IMR-90 (cell line): Measurements from ENCODE around the gene STX8. TPM values are rescaled to one million over a fixed set of nuclear protein-coding genes. Genes with fewer than 3 reads are reported as not detected.

Experiments used
- ATAC-seq: fragments of 200-7000 bp; cut with Tn5 transposase; 2 replicates; pipeline ENCODE4 v1.9.1; 2020; ENCODE audit warnings: low read depth, mild to moderate bottlenecking, moderate library complexity
- BruUV-seq: library from RNA; stranded (reverse); fragments of 400-500 nt; replicated peaks from 2 replicates; lab custom pipeline; 2021; lab: Mats Ljungman, UMichigan
- CTCF ChIA-PET: fragments of 300-600 bp; formaldehyde crosslinking; extraction: SDS; loops from one replicate; lab custom pipeline; 2021; ENCODE audit warnings: antibody characterized with exemption; lab: Yijun Ruan, JAX
- POLR2A ChIA-PET: fragments of 300-600 bp; sonication (Branson Sonifier 250); formaldehyde crosslinking; loops from one replicate; lab custom pipeline; 2022; ENCODE audit warnings: antibody characterized with exemption; ENCODE audit not compliant: unreplicated experiment; lab: Charles Lee
- DNase-seq: peaks from one replicate; pipeline ENCODE4 v3.0.0; 2013
- H2AFZ ChIP-seq: replicated peaks from 2 replicates; pipeline ENCODE3; 2013; ENCODE audit warnings: low read length, mild to moderate bottlenecking; ENCODE audit not compliant: poor library complexity
- H2AK5ac ChIP-seq: 2 replicates; pipeline ENCODE4 v1.6.1; 2013; ENCODE audit warnings: low read depth, low read length, inconsistent platforms
- H2AK9ac ChIP-seq: replicated peaks from 2 replicates; pipeline ENCODE3; 2013; ENCODE audit warnings: mild to moderate bottlenecking, low read depth, low read length, moderate library complexity; ENCODE audit not compliant: poor library complexity
- H2BK120ac ChIP-seq: 2 replicates; pipeline ENCODE4 v1.6.1; 2013; ENCODE audit warnings: low read depth, low read length, inconsistent platforms
- H2BK15ac ChIP-seq: 3 replicates; pipeline ENCODE4 v1.6.1; 2013; ENCODE audit warnings: low read depth, low read length, inconsistent platforms
- H2BK20ac ChIP-seq: 2 replicates; pipeline ENCODE4 v1.6.1; 2013; ENCODE audit warnings: low read depth, mild to moderate bottlenecking, inconsistent platforms, low read length, moderate library complexity
- H2BK5ac ChIP-seq: 2 replicates; pipeline ENCODE4 v1.6.1; 2013; ENCODE audit warnings: mild to moderate bottlenecking, low read depth, low read length, inconsistent platforms; ENCODE audit not compliant: poor library complexity, severe bottlenecking
- H3K14ac ChIP-seq: replicated peaks from 2 replicates; pipeline ENCODE4 v1.6.1; 2013; ENCODE audit warnings: low read depth, low read length, inconsistent platforms
- H3K18ac ChIP-seq: 2 replicates; pipeline ENCODE4 v1.6.1; 2013; ENCODE audit warnings: low read depth, low read length, control low read depth
- H3K23ac ChIP-seq: 2 replicates; pipeline ENCODE4 v1.6.1; 2013; ENCODE audit warnings: low read depth, low read length, inconsistent platforms
- H3K27ac ChIP-seq: 2 replicates; pipeline ENCODE4 v1.5.1; 2013; ENCODE audit warnings: mild to moderate bottlenecking, control low read depth, low read length; ENCODE audit not compliant: insufficient read depth
- H3K27me3 ChIP-seq: 2 replicates; pipeline ENCODE4 v1.6.1; 2013; ENCODE audit warnings: low read length; ENCODE audit not compliant: control insufficient read depth, insufficient read depth
- H3K36me3 ChIP-seq: 2 replicates; pipeline ENCODE4 v1.6.1; 2013; ENCODE audit warnings: low read length, mixed read lengths; ENCODE audit not compliant: control insufficient read depth, insufficient read depth
- H3K4ac ChIP-seq: 2 replicates; pipeline ENCODE4 v1.6.1; 2013; ENCODE audit warnings: low read depth, low read length, inconsistent platforms
- H3K4me1 ChIP-seq: 2 replicates; pipeline ENCODE4 v1.6.1; 2013; ENCODE audit warnings: low read length, mixed read lengths; ENCODE audit not compliant: control insufficient read depth, insufficient read depth
- H3K4me2 ChIP-seq: 2 replicates; pipeline ENCODE4 v1.6.1; 2013; ENCODE audit warnings: low read depth, mild to moderate bottlenecking, control low read depth, low read length, moderate library complexity
- H3K4me3 ChIP-seq: 2 replicates; pipeline ENCODE4 v1.5.1; 2013; ENCODE audit warnings: low read depth, mild to moderate bottlenecking, control low read depth, low read length, moderate library complexity; ENCODE audit not compliant: insufficient read depth
- H3K56ac ChIP-seq: 2 replicates; pipeline ENCODE4 v1.6.1; 2013; ENCODE audit warnings: low read length, inconsistent platforms; ENCODE audit not compliant: insufficient read depth; ENCODE audit errors: extremely low read depth
- H3K79me1 ChIP-seq, 2 experiments: 2 replicates each; pipeline ENCODE4 v1.6.1; 2013; ENCODE audit warnings: low read length in 2 of 2, inconsistent platforms in 1 of 2, low read depth in 1 of 2
- H3K9ac ChIP-seq: 2 replicates; pipeline ENCODE4 v1.6.1; 2013; ENCODE audit warnings: low read depth, low read length, control low read depth
- H3K9me1 ChIP-seq: 2 replicates; pipeline ENCODE4 v1.6.1; 2013; ENCODE audit warnings: low read length, inconsistent platforms; ENCODE audit not compliant: insufficient read depth
- H3K9me3 ChIP-seq: 2 replicates; pipeline ENCODE4 v1.6.1; 2013; ENCODE audit warnings: low read length; ENCODE audit not compliant: control insufficient read depth, insufficient read depth
- H4K20me1 ChIP-seq: 2 replicates; pipeline ENCODE4 v1.6.1; 2013; ENCODE audit warnings: low read length, inconsistent platforms; ENCODE audit not compliant: insufficient read depth
- H4K5ac ChIP-seq: 2 replicates; pipeline ENCODE4 v1.6.1; 2013; ENCODE audit warnings: mild to moderate bottlenecking, low read depth, low read length, control low read depth
- H4K8ac ChIP-seq, 2 experiments: 2 replicates each; pipeline ENCODE4 v1.6.1; 2013; ENCODE audit warnings: low read depth in 2 of 2, low read length in 2 of 2, control low read depth in 1 of 2, inconsistent platforms in 1 of 2
- H4K91ac ChIP-seq: 2 replicates; pipeline ENCODE4 v1.6.1; 2013; ENCODE audit warnings: low read depth, low read length, inconsistent platforms; ENCODE audit not compliant: insufficient read depth
- BHLHE40 ChIP-seq: fragments of 150-350 bp; IDR thresholded peaks from 2 replicates; pipeline ENCODE4 v1.6.1; 2016; ENCODE audit warnings: mild to moderate bottlenecking, low read depth, low read length
- CEBPB ChIP-seq: IDR thresholded peaks from 2 replicates; pipeline ENCODE4 v1.6.1; 2012; ENCODE audit warnings: low read depth, low read length, improper control_type of control experiment
- CHD1 ChIP-seq: IDR thresholded peaks from 2 replicates; pipeline ENCODE4 v1.6.1; 2012; ENCODE audit warnings: low read depth, low read length, improper control_type of control experiment
- CTCF ChIP-seq: conservative IDR thresholded peaks from 2 replicates; pipeline ENCODE4 v1.5.1; 2012; ENCODE audit warnings: mild to moderate bottlenecking, low read depth, low read length, improper control_type of control experiment
- ELK1 ChIP-seq: fragments of 150-350 bp; IDR thresholded peaks from 2 replicates; pipeline ENCODE4 v1.6.1; 2016; ENCODE audit warnings: low read depth, mild to moderate bottlenecking, low read length, moderate library complexity, borderline replicate concordance
- FOS ChIP-seq: fragments of 150-350 bp; IDR thresholded peaks from 2 replicates; pipeline ENCODE4 v1.6.1; 2016; ENCODE audit warnings: low read depth, low read length
- MAFK ChIP-seq: IDR thresholded peaks from 2 replicates; pipeline ENCODE4 v1.6.1; 2012; ENCODE audit warnings: low read depth, low read length, improper control_type of control experiment
- MAZ ChIP-seq: IDR thresholded peaks from 2 replicates; pipeline ENCODE4 v1.6.1; 2012; ENCODE audit warnings: low read depth, mild to moderate bottlenecking, low read length, improper control_type of control experiment, moderate library complexity, borderline replicate concordance
- MXI1 ChIP-seq: IDR thresholded peaks from 2 replicates; pipeline ENCODE4 v1.6.1; 2012; ENCODE audit warnings: low read depth, mild to moderate bottlenecking, low read length, moderate library complexity, borderline replicate concordance
- NFE2L2 ChIP-seq: fragments of 150-350 bp; IDR thresholded peaks from 2 replicates; pipeline ENCODE4 v1.6.1; 2016; ENCODE audit warnings: low read depth, mild to moderate bottlenecking, low read length
- POLR2A ChIP-seq: IDR thresholded peaks from 2 replicates; pipeline ENCODE4 v1.6.1; 2012; ENCODE audit warnings: mild to moderate bottlenecking, low read depth, low read length
- RAD21 ChIP-seq: IDR thresholded peaks from 2 replicates; pipeline ENCODE4 v1.6.1; 2012; ENCODE audit warnings: low read length, improper control_type of control experiment
- RCOR1 ChIP-seq: IDR thresholded peaks from 2 replicates; pipeline ENCODE4 v1.6.1; 2012; ENCODE audit warnings: mild to moderate bottlenecking, low read length, improper control_type of control experiment; ENCODE audit not compliant: insufficient replicate concordance
- RFX5 ChIP-seq: IDR thresholded peaks from 2 replicates; pipeline ENCODE4 v1.8.0; 2012; ENCODE audit warnings: low read depth, mild to moderate bottlenecking, low read length, moderate library complexity
- SMC3 ChIP-seq: fragments of 150-350 bp; IDR thresholded peaks from 2 replicates; pipeline ENCODE4 v1.6.1; 2016; ENCODE audit warnings: low read depth, mild to moderate bottlenecking, antibody characterized with exemption, low read length, moderate library complexity
- WGBS, 2 experiments: methylation state at CpG; one replicate each; pipeline versions ENCODE4 v1.1.5 to v1.1.7; 2013; ENCODE audit warnings: missing lambda C conversion rate in 2 of 2; ENCODE audit not compliant: insufficient read length in 1 of 2; ENCODE audit errors: extremely low coverage in 2 of 2; 5-methylcytosine and 5-hydroxymethylcytosine counted together
- dilution Hi-C: fragments of 300-500 bp; cut with HindIII; formaldehyde crosslinking; loops from one replicate; pipeline ENCODE4 v1.14.3; 2018; ENCODE audit warnings: low sequenced_read_pairs; ENCODE audit not compliant: unreplicated experiment
- in situ Hi-C: fragments of 300-500 bp; cut with MboI; formaldehyde crosslinking; loops from 3 replicates; pipeline ENCODE4 v1.14.3; 2019; ENCODE audit warnings: low sequenced_read_pairs, inconsistent platforms, mixed read lengths
- intact Hi-C: fragments of 100-400 bp; cut with micrococcal nuclease; formaldehyde crosslinking; loops from 2 replicates; pipeline ENCODE4 v1.10.0; 2022
- polyA plus RNA-seq, 3 experiments: library from polyadenylated mRNA; depleted of rRNA; stranded (reverse); fragments of >200 nt; gene quantifications; 2 replicates each; pipeline ENCODE4 v1.2.3, GENCODE V29; 2012; ENCODE audit warnings: low replicate concordance in 1 of 3
- total RNA-seq: library from RNA; depleted of rRNA; stranded (reverse); fragments of >200 nt; gene quantifications from 2 replicates; pipeline ENCODE4 v1.2.3, GENCODE V29; 2012
- TF ChIP-seq, protein P1 (sequence below): fragments of 150-350 bp; IDR thresholded peaks from 2 replicates; pipeline ENCODE4 v1.6.1; 2017; ENCODE audit warnings: mild to moderate bottlenecking, antibody characterized with exemption, low read length, low read depth

Gene STX8
- total and polyA plus RNA-seq, 2 of the 4 experiments (the other 2 are of a cell fraction) = 26.5 to 47.0 TPM

DNA sequence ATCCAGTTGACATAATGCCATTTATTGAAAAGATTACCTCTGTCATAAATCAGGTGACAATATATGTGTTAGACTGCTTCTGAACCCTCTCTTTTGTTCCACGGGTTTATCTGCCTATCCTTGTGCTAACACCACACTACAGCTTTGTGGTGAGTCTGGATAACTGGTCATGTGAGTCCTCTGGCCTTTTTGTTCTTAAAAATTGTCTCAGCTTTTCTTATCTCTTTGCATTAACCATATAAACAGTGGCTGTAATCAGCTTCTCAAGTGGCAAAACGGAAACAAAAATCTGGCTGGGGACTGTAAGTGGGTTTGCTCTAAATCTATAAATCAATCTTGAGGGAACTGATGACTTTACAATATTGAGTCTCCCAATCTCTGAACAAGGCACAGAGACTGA lies 44.6 kb downstream of the STX8 start:
- no peak overlapping the region for H2AK9ac ChIP-seq
- H3K9ac ChIP-seq = no peak overlapping the region
- no peaks in the 10 kb centered on the region for H3K9me3 ChIP-seq
- ChIA-PET CTCF (interaction anchor here (0.5 to 1.0 kb wide), 2 partner anchors 9 to 499 kb away, joined by 3 to 5 read pairs; no protein-coding TSS in a partner anchor), POLR2A (no interaction called here)
- no peak overlapping the region for H2AK5ac ChIP-seq
- H3K4me1 ChIP-seq = no peaks in the 10 kb centered on the region
- no peak overlapping the region for H3K56ac ChIP-seq
- dilution Hi-C loops = no loop called here
- no peak overlapping the region for H3K23ac ChIP-seq
- no peak for TF ChIP-seq SMC3
- no peak for TF ChIP-seq CTCF
- TF ChIP-seq CHD1 = no peak
- TF ChIP-seq, protein P1, sequence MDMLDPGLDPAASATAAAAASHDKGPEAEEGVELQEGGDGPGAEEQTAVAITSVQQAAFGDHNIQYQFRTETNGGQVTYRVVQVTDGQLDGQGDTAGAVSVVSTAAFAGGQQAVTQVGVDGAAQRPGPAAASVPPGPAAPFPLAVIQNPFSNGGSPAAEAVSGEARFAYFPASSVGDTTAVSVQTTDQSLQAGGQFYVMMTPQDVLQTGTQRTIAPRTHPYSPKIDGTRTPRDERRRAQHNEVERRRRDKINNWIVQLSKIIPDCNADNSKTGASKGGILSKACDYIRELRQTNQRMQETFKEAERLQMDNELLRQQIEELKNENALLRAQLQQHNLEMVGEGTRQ = no peak
- TF ChIP-seq RAD21 = no peak
- no peak for TF ChIP-seq MAZ
- TF ChIP-seq ELK1 = no peak
- no peak for TF ChIP-seq CEBPB
- no peak for TF ChIP-seq RFX5
- no peak for TF ChIP-seq MAFK
- TF ChIP-seq BHLHE40 = no peak
- no peak for TF ChIP-seq RCOR1
- TF ChIP-seq MXI1 = no peak
- no peak for TF ChIP-seq FOS
- no peak for TF ChIP-seq POLR2A
- TF ChIP-seq NFE2L2 = no peak
- no peak overlapping the region for H2BK120ac ChIP-seq
- no peak overlapping the region for H4K91ac ChIP-seq
- no peak overlapping the region for H3K14ac ChIP-seq
- no peak overlapping the region for H2BK5ac ChIP-seq
- no peak overlapping the region for H2BK15ac ChIP-seq
- H3K27me3 ChIP-seq = no peaks in the 10 kb centered on the region
- no CpG with 5 or more reads among the region's 2 CpGs for WGBS, 2 experiments
- no peak overlapping the region for H3K4me3 ChIP-seq
- BruUV-seq = no TSS peak
- H3K4me2 ChIP-seq = no peak overlapping the region
- no peaks in the 10 kb centered on the region for H3K79me1 ChIP-seq
- H4K8ac ChIP-seq = no peak overlapping the region
- in situ Hi-C loops = loop anchor here (25.0 kb wide), 1 partner anchor 744 kb away; the partner anchor contains the start of gene MFSD6L
- H2BK20ac ChIP-seq = no peak overlapping the region
- H3K9me1 ChIP-seq = no peaks in the 10 kb centered on the region
- H3K18ac ChIP-seq = no peak overlapping the region
- H2AFZ ChIP-seq = no peak overlapping the region
- ATAC-seq = no peak
- H4K20me1 ChIP-seq = no peaks in the 10 kb centered on the region
- no peak overlapping the region for H3K27ac ChIP-seq
- no peak overlapping the region for H4K5ac ChIP-seq
- intact Hi-C loops = no loop called here
- H3K36me3 ChIP-seq = no peaks in the 10 kb centered on the region
- no peak overlapping the region for H3K4ac ChIP-seq
- DNase-seq = peak; percentile 3
